Stimulated activated CD8-positive, alpha-beta memory T cell treated with anti-CD3 and anti-CD28 coated beads, Interleukin-2, amount 100 ng/mL, for 1 hour (primary cell): Measurements from ENCODE around the gene TMEM147.

ENCODE experiments used
- DNase-seq, 2 donors: peaks; one replicate each; pipeline ENCODE4 v3.0.0-alpha.2; 2020; ENCODE audit warnings: low read depth in 2 of 2

TMEM147 gene, protein sequence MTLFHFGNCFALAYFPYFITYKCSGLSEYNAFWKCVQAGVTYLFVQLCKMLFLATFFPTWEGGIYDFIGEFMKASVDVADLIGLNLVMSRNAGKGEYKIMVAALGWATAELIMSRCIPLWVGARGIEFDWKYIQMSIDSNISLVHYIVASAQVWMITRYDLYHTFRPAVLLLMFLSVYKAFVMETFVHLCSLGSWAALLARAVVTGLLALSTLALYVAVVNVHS

DNA sequence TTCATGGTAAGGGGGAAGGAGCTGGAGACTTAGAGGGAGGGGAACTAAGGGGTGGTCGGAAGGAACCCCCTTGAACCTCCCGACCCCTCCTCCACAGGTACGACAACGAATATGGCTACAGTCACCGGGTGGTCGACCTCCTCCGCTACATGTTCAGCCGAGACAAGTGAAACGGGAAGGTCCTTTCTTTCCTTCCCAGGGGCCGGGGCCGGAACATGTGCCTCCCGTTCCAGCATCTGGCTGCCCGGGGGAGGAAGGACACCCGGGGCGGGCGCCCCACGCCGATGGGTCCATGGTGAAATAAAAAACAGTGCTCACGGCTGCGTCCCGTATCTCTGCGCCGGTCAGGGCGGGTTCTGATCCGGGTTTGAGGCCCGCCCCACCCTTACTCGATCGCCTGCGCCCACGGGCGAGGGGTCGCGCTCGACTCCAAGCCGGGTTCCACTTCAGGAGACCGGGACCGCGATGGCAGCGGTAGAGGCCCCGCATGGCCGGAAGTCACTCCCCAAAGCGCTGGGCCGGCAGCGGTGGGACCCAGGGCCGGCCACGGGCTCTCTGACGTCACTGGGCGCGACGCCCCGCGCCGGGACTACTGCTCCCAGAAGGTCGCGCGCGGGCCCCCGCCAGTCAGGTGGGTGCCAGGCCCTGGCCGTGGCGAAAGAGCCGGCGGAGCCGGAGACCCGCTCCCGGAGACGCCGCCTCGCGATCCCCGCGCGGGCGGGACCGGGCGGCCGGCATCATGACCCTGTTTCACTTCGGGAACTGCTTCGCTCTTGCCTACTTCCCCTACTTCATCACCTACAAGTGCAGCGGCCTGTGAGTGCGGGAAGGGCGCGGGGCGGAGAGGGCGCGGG is at the start of gene TMEM147:
TSS of gene TMEM147 (plus strand) at position 626 of the 854 bp plus-strand sequence. CDS start at position 740, 114 bp downstream.
- peak; percentile 57 to 59 for DNase-seq

DNA sequence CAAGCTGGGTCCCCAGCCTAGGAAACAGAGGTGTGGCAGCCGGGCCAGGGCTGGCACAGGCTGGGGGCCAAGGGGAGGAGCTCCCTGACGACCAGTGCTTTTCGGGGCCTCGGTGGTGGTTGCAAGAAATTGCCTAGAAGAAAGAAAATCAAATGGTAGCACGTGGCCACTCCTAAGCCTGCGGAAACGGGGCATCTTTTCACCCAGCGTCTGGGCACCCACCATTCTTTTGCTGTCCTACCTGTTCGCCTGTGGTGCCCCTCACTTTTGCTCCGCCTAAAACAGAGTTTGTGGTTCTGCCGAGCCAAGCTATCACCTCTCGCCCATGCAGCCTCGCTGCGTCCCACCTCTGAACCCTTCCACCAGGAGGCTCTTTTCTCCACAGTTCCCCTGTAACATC is 48.0 kb upstream of the TMEM147 start:
- DNase-seq = no peak

DNA sequence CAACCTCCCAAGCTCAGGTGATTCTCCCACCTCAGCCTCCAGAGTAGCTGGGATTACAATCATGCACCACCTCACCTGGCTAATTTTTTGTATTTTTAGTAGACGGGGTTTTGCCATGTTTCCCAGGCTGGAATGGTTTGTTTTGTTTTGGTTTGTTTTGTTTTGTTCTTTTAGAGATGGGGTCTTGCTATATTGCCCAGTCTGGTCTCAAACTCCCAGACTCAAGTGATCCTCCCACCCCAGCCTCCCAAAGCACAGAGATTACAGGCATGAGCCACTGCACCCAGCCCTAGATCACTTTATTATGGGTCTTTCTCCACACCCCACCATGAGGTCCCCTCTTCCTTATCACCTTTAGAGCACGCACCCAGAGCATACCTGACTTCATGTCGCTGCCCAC is 47.2 kb upstream of the TMEM147 start:
- DNase-seq = no peak

DNA sequence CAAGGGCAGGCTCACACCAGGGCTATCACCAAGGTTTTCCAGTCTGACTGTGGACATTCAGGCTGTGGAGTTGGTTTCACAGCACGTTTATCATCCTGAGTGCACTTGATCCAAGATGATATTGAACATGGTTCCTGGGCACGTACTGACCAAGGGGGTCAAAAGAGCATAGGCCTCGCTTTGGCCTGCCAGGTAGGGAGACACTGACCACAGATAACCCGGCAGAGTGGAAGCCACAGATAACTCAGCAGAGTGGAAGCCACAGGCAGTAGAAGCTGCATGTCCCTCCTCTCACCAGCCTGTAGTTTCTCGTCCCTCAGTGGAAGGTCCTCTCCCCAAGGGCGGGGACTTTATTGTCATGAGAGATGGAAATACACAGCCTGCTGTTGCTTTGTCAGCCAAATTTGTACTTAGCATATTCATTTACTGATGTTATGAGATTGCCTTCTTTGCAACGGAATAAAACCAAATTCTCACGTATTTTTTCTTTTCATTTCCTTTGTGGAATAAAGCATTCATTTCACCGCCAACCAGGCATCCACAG is 46.4 kb upstream of the TMEM147 start:
- DNase-seq = no peak

DNA sequence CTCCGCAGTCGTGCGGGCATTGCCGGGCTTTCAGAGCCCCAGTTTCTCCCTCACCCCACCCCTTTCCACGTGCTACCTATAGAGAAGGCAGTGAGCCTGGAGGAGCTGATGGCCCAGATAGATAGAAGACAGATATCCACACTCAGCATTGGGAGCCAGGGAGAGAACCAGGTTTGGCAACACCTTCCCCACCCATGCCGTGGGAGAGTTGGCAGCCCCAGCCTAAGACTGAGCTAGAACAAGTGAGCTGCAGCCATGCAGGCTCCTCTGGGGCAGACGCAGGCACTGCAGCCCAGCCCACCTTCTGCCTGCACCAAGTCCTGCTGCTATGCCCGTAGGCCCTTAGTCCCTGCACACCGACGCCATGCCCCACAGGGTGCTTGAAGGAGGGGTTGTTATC is 44.8 kb upstream of the TMEM147 start:
- no peak for DNase-seq

DNA sequence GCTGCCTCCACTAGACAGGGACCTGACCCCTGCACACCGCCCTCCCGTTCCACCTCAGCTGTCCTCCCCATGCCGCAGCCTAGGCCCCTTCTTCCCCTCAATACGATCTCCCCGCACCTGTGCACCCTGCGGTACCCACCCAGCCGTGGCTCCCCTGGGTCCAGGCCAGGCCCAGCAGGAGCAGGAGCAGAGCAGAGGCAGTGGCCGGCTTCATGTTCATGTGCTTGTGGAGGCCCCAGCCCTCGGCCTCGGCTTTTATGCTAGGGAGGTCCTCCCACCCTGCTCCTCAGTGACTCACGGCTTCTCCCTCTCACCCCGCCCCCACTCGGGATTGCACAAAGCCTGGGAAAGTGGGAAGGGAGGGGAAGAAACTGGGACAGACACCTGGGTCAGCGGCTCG is 43.7 kb upstream of the TMEM147 start:
- no peak for DNase-seq

DNA sequence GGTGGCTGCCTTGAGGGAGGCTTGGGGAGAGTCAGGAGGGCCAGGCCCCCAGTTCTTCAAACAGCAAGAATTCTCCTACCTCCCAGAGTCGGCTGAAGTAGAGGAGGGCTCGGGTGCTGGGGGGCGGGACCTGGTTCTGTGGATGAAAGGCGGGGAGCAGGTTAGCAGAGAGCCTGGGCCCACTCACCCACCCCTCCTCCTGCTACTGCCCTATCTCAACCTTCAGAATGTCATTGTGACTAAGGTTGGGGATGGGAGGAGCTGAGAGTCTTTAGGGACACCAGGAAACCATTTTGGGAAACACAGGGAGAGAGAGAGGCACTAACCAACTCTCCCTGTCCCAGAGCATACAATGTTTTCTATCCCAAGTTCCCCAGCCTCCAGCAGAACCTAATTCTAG is 42.7 kb upstream of the TMEM147 start:
- no peak for DNase-seq

DNA sequence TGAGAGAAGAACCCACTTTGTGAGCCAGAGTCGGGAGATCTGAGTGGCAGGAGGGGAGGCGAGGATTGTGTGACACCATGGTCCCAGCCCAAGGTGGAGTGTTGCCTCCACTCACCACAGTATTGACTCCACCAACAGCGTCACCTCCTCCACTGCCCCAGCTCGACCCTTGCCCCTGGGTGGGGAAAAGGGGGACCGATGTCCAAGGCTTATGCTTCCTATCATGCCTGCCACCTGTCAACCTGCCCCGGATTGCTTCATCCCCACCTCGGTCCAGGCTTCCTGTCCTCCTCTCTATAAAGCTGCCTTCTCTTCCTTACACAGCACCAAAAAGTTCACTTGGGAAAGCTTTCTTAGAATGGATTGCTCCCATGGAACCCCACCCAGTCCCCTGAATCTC is 39.4 kb upstream of the TMEM147 start:
- no peak for DNase-seq

DNA sequence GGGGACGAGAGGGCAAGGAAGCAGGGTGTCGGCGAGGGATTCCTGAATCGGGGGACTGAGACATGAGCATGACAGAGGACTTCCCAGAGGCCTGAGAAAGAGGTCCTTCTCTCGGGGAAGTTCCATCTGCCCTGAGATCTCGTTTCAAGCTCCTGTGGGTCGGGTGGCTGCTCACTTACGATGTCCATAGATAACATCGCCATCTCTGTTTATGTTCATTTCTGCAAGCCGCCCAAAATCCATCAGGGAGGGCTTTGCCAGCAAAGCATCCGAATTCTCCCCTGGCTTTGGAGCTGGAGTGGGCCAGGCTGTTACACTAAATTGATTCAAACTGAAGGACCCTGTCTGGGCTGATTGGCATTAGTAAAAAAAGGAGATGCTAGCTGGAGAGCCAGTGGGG is 37.9 kb upstream of the TMEM147 start:
- no peak for DNase-seq

DNA sequence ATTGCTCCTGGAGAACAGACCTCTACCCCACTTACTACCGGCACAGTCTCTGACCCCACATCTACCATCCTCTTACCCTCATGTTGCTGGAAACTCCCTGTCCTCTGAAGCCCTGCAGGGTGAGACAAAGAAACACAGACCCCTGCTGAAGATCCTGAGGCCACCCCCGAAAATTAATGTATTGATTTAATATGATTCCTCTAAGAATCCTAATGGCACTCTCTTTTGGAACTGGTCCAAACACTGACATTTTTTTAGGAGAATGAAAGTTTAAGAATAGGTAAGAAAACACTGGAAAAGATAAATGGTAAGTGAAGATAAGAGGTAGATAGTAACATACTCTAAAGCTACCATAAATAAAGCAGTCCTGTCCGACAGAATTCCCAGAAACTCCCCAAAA is 37.3 kb upstream of the TMEM147 start:
- DNase-seq = no peak

DNA sequence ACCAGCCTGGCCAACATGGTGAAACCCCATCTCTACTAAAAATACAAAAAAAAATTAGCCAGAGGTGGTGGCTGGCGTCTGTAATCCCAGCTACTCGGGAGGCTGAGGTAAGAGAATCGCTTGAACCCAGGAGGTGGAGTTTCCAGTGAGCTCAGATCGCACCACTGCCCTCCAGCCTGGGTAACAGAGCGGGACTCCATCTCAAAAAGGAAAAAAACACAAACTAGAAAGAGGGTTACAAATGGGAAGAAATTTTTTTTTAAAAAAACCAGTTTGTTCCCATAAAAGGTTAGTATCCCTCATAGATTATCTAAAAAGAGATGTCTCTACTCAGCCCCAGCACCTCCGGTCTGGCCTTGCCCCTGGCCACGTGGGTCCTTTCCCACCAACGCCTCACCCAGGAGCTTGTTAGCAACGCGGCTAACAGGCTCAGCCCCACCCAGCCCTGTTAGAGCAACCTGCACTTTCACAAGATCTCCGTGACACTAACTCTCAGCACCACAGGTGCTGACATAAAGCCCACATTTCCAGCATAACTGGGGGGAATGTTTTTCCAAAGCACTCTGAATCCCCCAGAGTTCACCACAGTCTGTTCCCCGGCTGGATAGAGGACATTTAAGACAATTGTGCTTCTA is 36.3 kb upstream of the TMEM147 start:
- DNase-seq = peak in 1 of 2 donors; percentile 11

DNA sequence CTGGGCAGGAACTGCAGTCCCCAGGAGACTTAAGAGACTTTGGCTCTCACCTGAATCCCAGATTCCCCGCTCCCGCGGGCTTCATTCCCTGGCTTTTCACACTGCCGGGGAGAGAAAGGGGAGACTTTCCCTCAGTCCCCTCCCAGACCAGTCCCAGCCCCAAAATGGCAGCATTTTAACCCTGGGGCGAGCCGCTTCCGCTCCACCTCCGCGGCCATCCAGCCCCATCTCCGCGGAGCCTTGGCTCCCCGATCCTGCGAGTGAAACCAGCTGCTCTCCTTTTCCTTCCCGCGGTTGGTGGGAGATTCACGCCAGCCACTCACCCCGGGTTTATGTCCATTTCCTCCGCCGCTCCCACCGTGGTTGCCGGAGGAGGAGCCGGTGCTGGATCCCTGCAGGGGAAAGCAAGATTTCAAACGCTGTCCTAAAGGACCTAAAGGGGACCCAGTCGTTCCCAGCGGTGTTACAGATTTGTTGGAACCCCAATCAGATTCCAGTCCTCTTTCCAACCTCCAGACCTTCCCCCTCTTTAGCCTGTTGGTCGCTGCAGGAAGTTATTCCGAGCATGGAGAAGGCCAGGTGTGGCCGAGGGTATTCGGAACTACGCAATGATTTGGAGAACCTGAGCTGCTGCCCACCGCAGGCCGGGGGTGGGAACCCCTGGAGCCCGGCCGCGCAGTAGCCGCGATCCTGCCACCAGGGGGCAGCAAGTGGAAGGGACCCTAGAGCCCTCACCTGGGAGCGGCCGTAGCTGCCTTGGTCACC is 35.4 kb upstream of the TMEM147 start:
- DNase-seq = peak; percentile 53 to 60

DNA sequence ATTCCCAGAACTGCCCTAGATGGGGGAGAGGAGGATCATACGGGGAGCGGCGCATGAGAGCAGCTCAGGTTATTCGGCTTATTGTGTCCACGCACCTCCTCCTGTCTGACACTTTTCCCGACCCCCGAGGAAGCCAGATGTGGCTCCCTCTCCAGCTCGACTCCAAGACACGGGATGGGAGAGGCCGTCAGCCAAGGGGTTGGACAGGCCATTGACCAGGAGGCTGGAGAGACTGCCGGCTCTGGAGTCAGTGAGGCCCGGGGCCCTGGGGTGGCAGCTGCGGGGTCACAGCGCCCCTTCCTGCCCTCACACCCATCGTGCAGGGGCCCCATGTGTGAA is 34.8 kb upstream of the TMEM147 start:
- DNase-seq = no peak

DNA sequence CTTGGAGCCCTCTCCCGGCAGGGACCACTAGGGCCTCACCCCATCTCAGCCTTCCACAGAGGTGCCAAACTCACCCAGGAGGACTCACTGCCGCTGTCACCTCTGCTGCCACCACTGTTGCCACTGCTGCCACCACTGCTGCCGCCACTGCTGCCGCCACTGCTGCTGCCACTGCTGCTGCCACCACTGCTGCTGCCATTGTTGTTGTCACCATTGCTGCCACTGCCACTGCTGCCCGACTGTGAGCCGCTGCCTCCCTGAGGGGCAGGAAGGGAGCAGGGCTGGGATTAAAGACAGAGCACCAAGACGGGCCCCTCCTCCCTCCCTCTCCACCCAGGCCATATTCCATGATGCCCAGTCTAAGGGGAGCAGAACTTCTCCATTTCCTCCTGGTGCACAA is 34.1 kb upstream of the TMEM147 start:
- no peak for DNase-seq

DNA sequence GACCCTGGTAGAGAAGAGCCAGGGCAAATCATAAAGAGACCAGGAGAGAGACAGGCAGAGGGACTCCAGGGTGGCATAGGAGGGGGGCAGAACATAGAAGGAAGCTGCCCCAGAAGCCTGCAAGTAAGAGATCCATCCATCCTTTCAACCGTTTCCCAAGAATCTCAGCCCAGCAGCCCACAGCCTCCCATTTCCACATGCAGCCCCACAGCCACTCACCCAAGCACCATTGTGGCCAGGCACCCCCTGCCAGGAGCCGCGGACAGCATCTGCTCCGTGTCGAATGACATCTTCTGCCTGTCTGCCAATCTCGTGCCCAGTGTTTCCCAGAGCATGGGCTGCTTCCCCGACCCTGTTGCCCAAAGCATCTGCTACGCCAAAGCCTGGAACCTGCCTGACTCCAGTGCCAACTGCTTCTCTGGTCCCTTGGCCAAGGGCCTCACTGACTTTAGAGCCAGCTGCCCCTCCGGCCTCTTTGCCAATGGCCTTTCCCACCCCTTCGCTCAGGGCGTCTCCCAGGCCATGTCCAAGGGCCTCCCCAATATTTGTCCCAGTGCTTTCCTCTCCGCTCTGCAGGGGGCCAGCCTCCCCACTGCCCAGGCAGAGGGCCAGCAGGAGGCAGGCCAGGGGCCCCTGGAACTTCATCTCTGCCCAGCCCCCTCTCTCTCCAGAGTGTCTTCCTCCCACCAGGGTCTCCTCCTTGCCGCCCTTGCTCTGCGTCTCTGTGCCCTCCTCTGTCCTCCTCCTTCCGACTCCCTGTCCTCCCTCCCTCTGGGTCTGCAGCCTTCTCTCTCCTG is 32.4 kb upstream of the TMEM147 start:
- no peak for DNase-seq

DNA sequence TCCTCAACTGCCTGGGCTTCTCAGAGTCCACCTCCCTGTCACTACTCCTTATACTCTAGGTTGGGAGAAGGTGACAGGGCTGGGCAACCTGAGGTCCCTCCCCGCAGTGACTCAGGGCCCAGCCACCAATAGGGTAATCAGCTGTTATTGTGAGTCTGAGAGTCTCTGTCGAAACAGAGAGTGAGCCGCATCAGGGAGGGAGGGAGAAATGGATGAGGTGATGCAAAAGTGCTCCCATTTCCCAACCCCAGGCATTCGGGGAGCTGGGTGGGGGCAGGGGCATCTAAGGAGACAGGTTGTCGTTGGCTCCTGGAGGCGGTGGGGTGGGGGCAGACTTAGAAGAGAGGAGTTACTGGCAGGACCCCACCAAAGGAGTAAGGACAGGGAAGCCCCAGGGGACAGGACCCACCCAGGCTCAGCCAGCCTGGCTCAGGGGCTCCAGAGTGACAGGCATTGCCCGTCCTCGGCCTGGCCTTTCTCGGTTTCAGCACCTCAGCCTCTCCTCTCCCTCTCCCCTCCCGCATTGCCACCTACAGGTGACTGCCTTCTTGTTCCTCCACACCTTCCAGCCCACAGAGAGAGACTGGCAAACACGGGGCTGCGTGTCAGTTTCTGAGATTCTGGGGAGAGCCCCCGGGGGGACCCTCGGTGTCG is 31.7 kb upstream of the TMEM147 start, which contains the start of gene DMKN:
TSS of gene DMKN (minus strand) at position 22 of the 654 bp plus-strand sequence. CDS start 174 bp downstream, outside the sequence.
- DNase-seq = no peak

DNA sequence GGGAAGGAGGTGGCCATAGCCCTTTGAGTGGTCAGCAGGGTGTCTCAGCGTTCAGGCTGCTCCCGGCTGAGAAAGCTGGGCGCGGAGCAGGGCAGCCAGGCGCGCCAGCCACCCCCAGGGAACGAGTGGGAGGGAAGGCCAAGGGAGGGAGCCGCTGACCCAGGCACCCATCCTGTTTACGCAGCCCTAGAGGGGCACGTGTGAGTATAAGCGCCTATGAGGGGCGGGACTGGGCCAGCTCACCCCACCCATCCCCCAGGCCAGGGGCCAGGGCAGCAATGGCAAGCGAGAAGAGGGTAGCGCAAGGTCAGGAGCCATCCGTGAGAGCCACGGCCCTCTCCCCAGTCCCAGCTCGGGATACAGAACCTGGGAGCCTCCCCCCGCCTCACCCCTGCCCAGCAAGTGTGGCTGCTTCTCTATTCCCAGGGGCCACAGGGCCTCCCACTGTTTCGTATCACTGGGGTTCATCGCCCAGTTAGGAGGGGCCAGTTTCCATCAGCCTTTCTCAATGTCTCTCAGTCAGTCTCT is 31.1 kb upstream of the TMEM147 start:
- DNase-seq = no peak

DNA sequence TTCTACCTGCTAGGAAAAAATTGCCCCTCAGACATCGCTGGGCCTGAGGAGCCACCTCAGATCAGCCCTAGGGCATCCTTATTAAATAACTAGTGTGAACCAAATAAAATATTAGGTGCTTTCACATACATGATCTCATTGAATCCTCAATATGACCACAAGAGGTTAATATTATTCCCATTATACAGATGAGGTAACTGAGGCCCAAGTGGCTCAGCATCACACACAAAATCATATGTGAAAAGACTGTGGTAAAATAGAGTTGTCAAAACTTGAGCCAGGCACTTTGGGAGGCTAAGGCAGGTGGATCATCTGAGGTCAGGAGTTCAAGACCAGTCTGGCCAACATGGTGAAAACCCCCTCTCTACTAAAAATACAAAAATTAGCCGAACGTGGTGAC is 29.1 kb upstream of the TMEM147 start:
- no peak for DNase-seq

DNA sequence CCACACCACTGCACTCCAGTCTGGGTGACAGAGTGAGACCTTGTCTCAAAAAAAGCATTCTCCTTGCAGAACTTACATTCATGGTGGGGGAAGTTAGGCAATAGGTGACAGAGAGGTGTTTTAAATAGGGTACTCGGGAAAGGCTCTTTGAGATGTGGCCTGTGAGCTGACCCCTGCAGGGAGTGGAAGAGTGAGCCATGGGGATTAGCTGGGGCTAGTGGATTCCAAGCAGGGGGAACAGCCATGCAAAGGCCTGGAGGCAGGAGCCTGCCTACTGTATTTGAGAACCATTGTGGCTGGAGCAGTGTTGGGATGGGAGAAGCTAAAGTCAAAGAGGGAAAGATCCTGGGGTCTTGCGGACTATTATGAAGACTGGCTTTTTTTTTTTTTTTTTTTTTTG is 28.1 kb upstream of the TMEM147 start:
- no peak for DNase-seq

DNA sequence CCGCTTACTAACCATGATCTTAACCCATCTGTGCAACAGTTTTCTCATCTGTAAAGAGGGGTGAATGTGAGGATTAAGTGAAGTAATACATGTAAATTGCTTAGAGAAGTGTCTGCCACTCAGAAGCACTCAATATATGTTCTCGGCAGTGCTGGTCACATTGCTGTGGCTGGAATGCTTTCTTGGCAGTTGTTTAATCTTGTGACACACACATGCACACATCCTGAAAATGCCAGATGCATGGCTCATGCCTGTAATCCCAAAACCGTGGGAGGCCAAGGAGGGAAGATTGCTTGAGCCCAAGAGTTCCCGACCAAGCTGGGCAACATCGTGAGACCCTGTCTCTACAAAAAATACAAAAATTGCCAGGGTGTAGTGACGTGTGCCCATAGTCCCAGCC is 27.1 kb upstream of the TMEM147 start:
- DNase-seq = no peak
